Activated naive CD8-positive, alpha-beta T cell (primary cell): Measurements from ENCODE around the gene HOTAIR.

ENCODE experiments used
- H3K27ac Mint-ChIP-seq: one replicate; pipeline ENCODE4 v1.8.0; 2021; ENCODE audit warnings: mixed read lengths
- H3K27me3 Mint-ChIP-seq: one replicate; pipeline ENCODE4 v1.8.0; 2021; ENCODE audit warnings: mixed read lengths
- H3K36me3 Mint-ChIP-seq: one replicate; pipeline ENCODE4 v1.8.0; 2021; ENCODE audit warnings: mixed read lengths
- H3K4me1 Mint-ChIP-seq: one replicate; pipeline ENCODE4 v1.8.0; 2021; ENCODE audit warnings: low read depth, mixed read lengths
- H3K4me3 Mint-ChIP-seq: one replicate; pipeline ENCODE4 v1.8.0; 2021; ENCODE audit warnings: mild to moderate bottlenecking, mixed read lengths
- H3K9me3 Mint-ChIP-seq: one replicate; pipeline ENCODE4 v1.8.0; 2021; ENCODE audit warnings: low read depth, mixed read lengths

The HOTAIR gene

DNA sequence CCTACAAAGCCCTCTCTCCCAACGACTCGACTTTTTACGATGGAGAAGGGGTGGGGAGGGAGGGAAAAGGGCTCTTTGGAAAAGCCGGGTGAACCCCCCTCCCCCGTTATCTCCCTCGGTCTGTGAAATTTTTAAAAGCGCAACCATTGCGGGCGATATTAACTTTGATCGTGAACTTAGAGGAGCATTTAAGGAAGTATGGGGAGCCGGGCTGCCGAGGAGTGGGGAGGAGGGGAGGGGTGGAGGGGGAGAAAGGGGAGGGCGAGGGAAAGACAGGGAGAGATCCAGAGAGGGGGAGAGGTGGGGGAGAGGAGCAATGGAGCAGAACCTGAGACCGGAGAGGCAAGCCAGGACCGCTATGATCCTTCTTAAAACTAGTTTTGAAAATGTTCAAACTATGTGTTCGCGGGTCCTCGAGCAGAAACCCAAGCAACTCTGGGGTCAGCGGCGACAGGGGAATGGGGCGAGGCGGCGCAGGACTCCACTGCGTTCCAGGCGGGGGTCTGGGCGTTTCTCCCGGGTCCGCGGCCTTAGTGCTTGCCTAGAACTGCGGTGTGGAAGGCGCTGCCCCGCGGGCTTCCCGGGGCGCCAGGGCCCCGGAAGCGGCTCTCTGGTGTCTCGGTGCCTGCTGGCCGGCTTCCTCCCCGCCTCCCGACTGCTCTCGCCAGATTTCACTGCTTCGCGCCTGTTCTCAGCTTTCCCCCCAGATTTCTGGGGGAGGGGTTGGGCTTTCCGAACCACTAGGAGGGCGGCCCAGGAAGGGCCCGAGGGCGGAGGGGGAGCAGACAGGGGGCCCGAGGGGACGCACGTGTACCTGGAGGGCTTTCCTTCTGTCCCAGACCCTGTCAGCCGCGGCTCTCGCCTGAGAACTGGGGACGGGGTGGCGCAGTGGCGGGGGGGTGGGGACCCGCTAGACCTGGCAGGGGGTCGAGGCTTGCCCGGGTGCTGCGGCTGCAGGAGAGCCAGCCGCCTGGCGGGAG, at the start of gene HOTAIR:
TSS of gene HOTAIR (minus strand) at position 871 of the 980 bp plus-strand sequence.
- Mint-ChIP-seq H3K9me3 (no peaks in the 10 kb centered on the region), H3K27me3 (peaks cover 60% of the 10 kb centered on the region), H3K27ac (no peak within 1 kb of the TSS), H3K4me3 (peak within 1 kb of the TSS; percentile 79), H3K36me3 (peaks cover 3% of the 10 kb centered on the region), H3K4me1 (peaks cover 17% of the 10 kb centered on the region)

DNA sequence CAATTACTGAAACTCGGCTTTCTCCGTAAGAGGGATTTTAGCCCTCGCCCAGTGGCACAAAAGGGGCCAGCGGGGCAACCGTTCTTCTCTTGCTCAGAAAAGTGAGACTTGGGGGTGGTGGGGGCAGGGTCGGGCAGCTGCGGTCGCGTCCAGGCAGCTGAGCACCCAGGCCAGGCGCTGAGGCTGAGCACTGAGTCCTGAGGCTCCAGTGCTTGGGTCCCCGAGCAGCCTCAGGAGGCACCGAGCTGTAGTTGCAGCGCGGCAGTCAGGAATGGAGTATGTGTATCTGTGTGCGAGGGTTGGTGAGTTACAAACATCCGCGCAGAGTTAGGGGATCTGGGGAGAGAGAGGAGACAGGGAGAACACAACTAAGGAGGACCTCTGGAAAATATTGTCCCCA, 49.4 kb upstream of the HOTAIR start:
- Mint-ChIP-seq H3K27me3 (peaks cover 39% of the 10 kb centered on the region), H3K4me1 (peaks cover 14% of the 10 kb centered on the region), H3K27ac (no peak overlapping the region), H3K36me3 (no peaks in the 10 kb centered on the region), H3K9me3 (no peaks in the 10 kb centered on the region), H3K4me3 (no peak overlapping the region)

- Mint-ChIP-seq H3K36me3 (no peaks in the 10 kb centered on the region), H3K4me3 (no peak overlapping the region), H3K27ac (no peak overlapping the region), H3K9me3 (no peaks in the 10 kb centered on the region), H3K27me3 (peaks cover 33% of the 10 kb centered on the region), H3K4me1 (peaks cover 12% of the 10 kb centered on the region)
Observed at GRCh38 chr12:54022960-54023884, 48.5 kb upstream of the HOTAIR start.

- Mint-ChIP-seq H3K36me3 (no peaks in the 10 kb centered on the region), H3K27ac (no peak overlapping the region), H3K4me1 (peaks cover 14% of the 10 kb centered on the region), H3K4me3 (no peak overlapping the region), H3K9me3 (no peaks in the 10 kb centered on the region), H3K27me3 (peaks cover 24% of the 10 kb centered on the region)
Observed at GRCh38 chr12:54021432-54022013, 46.8 kb upstream of the HOTAIR start.

DNA sequence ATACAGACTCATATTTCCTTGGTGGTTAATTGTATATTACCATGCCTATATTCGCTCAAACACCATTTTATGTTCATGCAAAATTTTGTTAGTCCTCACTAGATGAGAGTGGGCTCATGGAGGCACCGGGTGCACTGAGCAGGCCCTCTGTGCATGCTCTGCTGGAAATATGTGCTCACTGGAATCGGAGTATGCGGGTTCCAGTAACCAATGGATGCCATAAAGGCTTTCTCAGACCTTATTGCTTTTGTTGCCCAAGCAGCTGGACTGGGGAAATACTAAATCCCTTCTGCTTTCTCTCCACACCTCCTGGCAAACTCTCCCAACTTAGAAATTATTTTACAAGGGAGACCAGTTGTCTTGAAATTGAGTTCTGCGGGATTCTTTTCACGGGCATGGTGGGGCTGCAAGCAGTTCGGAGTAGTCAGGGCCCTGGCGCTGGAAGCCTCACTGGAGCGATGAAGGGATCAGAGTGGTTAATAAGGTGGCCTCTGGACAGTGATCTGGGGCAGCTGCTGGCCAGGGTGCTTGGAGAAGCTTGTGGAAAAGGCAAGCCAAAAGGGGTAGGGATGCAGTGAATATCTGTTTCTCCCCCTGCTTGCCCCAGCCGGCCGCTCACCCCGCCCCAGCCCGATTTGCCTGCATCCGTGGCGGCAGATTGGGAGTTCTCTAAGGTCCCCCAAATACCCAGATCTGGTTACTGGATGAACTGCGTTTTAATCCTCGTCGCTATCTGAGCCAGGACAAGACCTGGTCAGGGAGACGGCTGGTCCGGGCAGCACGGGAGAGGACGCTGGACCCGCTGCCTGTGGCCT, 46.0 kb upstream of the HOTAIR start:
- Mint-ChIP-seq H3K27ac (no peak overlapping the region), H3K27me3 (peaks cover 22% of the 10 kb centered on the region), H3K4me1 (peaks cover 12% of the 10 kb centered on the region), H3K9me3 (no peaks in the 10 kb centered on the region), H3K36me3 (no peaks in the 10 kb centered on the region), H3K4me3 (no peak overlapping the region)

DNA sequence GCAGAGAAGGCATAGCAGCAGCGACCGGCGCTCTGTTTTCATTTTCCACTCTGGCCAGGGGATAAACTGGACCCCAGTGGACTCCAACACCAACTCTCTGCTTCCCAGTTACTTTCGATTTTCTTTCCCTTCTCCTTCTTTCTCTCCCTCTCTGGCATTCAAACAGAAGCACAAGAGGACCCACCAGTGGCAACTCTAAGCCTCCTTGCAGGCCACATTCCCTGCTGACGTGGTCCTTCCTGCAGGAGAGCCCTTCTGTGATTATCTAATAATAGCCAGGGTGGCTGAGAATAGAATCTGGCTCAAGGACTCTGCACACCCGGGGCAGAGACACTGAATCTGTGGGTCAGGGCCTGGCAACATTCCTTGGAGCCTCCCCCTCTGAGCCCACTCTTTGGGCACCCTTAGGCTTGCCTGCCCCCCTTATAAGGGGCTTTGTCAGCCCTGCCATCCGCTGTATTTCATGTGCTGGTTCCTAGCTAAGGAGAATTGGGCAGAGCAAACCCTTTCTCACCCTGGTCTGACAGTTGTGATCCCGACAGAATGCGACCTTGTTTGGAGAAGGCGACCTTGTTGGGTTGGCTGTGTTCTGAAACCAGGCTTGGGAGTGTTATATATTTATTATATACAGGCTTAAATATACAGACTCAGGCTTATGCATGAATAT, 45.3 kb upstream of the HOTAIR start:
- Mint-ChIP-seq H3K4me1 (peaks cover 14% of the 10 kb centered on the region), H3K4me3 (no peak overlapping the region), H3K27ac (no peak overlapping the region), H3K9me3 (no peaks in the 10 kb centered on the region), H3K36me3 (no peaks in the 10 kb centered on the region), H3K27me3 (peaks cover 23% of the 10 kb centered on the region)

DNA sequence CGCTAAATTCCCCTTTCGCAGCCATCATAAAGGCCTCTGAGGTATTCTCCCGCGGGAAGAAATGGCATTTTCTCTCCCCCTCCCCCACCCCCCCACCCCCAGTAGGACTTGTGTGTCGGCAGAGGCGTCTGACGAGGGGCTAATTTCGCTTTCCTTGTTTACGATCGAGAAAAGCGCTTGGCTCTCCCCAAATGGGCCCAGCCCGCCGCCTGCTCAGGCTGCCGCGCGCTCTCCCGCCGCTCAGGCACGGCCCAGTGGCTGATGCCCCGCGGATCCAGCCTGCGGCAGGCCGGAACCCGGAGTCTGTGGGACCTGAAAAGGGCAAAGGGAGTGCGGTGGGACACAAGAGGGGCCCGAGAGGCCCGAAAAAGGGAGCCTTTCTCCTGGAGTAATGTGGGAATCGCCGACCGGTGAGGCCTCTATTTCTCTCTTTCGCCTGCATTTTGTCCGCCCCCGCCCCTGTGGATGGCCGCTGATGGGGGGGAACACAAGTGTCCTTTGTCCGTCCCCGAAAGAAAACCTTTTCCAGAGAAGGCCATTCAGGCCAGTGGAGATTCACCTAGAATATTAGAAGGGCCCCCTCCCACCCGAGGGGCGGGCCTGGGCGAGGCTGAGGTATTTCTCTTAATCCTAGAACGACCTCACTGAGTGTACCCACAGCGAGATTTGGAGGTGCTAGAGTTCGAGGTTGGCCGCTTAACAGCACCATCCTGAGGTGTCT, 44.5 kb upstream of the HOTAIR start:
- Mint-ChIP-seq H3K4me1 (peaks cover 18% of the 10 kb centered on the region), H3K9me3 (no peaks in the 10 kb centered on the region), H3K36me3 (no peaks in the 10 kb centered on the region), H3K27me3 (peaks cover 28% of the 10 kb centered on the region), H3K4me3 (peak overlapping the region; percentile 13), H3K27ac (no peak overlapping the region)

GRCh38 chr12:54018468-54018984, 43.8 kb upstream of the HOTAIR start:
- H3K4me3 Mint-ChIP-seq: peak overlapping the region; percentile 57
- no peak overlapping the region for H3K27ac Mint-ChIP-seq
- peaks cover 18% of the 10 kb centered on the region for H3K4me1 Mint-ChIP-seq
- H3K27me3 Mint-ChIP-seq: peaks cover 29% of the 10 kb centered on the region
- H3K36me3 Mint-ChIP-seq: no peaks in the 10 kb centered on the region
- H3K9me3 Mint-ChIP-seq: no peaks in the 10 kb centered on the region

GRCh38 chr12:54017878-54018467, 43.2 kb upstream of the HOTAIR start:
- peaks cover 18% of the 10 kb centered on the region for H3K4me1 Mint-ChIP-seq
- H3K27ac Mint-ChIP-seq: peak overlapping the region; percentile 34
- peak overlapping the region; percentile 87 for H3K4me3 Mint-ChIP-seq
- H3K9me3 Mint-ChIP-seq: no peaks in the 10 kb centered on the region
- H3K27me3 Mint-ChIP-seq: peaks cover 31% of the 10 kb centered on the region
- no peaks in the 10 kb centered on the region for H3K36me3 Mint-ChIP-seq

DNA sequence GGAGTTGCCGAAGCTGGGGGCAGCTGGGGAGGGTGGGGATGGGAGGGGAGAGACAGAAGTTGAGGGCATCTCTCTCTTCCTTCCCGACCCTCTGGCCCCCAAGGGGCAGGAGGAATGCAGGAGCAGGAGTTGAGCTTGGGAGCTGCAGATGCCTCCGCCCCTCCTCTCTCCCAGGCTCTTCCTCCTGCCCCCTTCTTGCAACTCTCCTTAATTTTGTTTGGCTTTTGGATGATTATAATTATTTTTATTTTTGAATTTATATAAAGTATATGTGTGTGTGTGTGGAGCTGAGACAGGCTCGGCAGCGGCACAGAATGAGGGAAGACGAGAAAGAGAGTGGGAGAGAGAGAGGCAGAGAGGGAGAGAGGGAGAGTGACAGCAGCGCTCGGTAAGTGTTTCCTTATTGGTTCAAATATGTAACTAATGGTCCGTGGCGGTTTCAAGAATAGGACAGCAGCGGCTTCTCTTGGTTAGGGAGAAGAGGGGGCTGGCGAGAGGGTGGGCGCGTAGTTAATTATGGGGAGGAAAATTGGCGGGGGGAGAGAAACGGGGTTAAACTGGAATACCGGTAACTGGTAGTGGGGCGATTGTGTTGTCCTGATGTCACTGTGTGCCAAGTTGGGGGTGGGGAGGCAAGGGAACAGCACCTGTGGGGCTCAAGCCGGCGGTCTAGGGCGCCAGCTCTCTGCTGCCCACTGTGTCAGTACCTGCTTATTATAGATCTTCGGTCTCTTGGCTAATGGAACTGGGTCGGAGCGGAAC, 42.5 kb upstream of the HOTAIR start:
- no peaks in the 10 kb centered on the region for H3K36me3 Mint-ChIP-seq
- H3K4me1 Mint-ChIP-seq: peaks cover 18% of the 10 kb centered on the region
- no peaks in the 10 kb centered on the region for H3K9me3 Mint-ChIP-seq
- H3K27me3 Mint-ChIP-seq: peaks cover 31% of the 10 kb centered on the region
- peak overlapping the region; percentile 87 for H3K4me3 Mint-ChIP-seq
- no peak overlapping the region for H3K27ac Mint-ChIP-seq

DNA sequence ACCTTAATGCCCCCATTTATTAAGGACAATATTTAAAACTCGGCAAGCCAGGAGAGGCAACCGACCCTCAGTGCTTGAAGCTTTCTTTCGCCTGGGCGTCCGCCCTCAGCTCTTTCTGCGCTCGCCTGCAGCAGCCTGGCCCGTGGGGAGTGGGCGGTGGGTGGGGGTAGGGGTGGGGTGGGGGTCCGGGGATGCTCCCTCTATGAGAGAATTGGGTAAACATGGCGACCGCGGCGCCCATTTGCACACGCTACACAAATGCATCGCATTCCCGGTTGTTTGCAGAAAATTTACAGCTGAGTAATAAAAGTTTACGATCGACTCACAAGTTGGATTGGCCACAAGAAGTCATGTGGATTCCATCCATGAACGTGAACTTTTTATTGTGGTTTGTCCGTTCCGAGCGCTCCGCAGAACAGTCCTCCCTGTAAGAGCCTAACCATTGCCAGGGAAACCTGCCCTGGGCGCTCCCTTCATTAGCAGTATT, 41.8 kb upstream of the HOTAIR start:
- no peaks in the 10 kb centered on the region for H3K36me3 Mint-ChIP-seq
- H3K27ac Mint-ChIP-seq: no peak overlapping the region
- peaks cover 20% of the 10 kb centered on the region for H3K4me1 Mint-ChIP-seq
- H3K4me3 Mint-ChIP-seq: no peak overlapping the region
- H3K27me3 Mint-ChIP-seq: peaks cover 29% of the 10 kb centered on the region
- no peaks in the 10 kb centered on the region for H3K9me3 Mint-ChIP-seq

GRCh38 chr12:54016051-54016450, 41.3 kb upstream of the HOTAIR start:
- no peaks in the 10 kb centered on the region for H3K36me3 Mint-ChIP-seq
- peaks cover 24% of the 10 kb centered on the region for H3K4me1 Mint-ChIP-seq
- peaks cover 32% of the 10 kb centered on the region for H3K27me3 Mint-ChIP-seq
- no peaks in the 10 kb centered on the region for H3K9me3 Mint-ChIP-seq
- no peak overlapping the region for H3K27ac Mint-ChIP-seq
- H3K4me3 Mint-ChIP-seq: no peak overlapping the region
